GM23338 (cell line): ENCODE measurements around the gene CTCFL.

ENCODE experiments used
- CTCF ChIP-seq, 2 experiments: fragments of 200-600 bp in 1 of 2; sonication (generic) in 1 of 2; conservative IDR thresholded peaks; 2 replicates each; pipeline versions ENCODE4 v1.5.1 to v1.6.1; 2016 to 2017; ENCODE audit warnings: antibody characterized with exemption in 2 of 2, low read depth in 2 of 2, mild to moderate bottlenecking in 2 of 2, moderate library complexity in 1 of 2
- EZH2 ChIP-seq: fragments of 200-600 bp; sonication (generic); IDR thresholded peaks from one replicate; pipeline ENCODE4 v1.8.0; 2017; ENCODE audit warnings: antibody characterized with exemption, mild to moderate bottlenecking, low read depth; ENCODE audit not compliant: unreplicated experiment
- EZH2phosphoT487 ChIP-seq: fragments of 200-600 bp; sonication (generic); IDR thresholded peaks from one replicate; pipeline ENCODE4 v1.8.1; 2018; ENCODE audit warnings: antibody characterized with exemption; ENCODE audit not compliant: unreplicated experiment
- JUNB ChIP-seq: IDR thresholded peaks from one replicate; pipeline ENCODE4 v1.6.1; 2016; ENCODE audit warnings: antibody characterized with exemption; ENCODE audit not compliant: unreplicated experiment
- NANOG ChIP-seq: IDR thresholded peaks from 2 replicates; pipeline ENCODE4 v1.6.1; 2016; ENCODE audit warnings: antibody characterized with exemption, borderline replicate concordance
- POLR2AphosphoS5 ChIP-seq: IDR thresholded peaks from 2 replicates; pipeline ENCODE4 v1.6.1; 2016; ENCODE audit warnings: antibody characterized with exemption, low read depth
- REST ChIP-seq: IDR thresholded peaks from one replicate; pipeline ENCODE4 v1.6.1; 2018; ENCODE audit warnings: antibody characterized with exemption; ENCODE audit not compliant: unreplicated experiment
- ZNF331 ChIP-seq: fragments of 250-450 bp; sonication (Bioruptor Pico); IDR thresholded peaks from 2 replicates; pipeline ENCODE4 v1.5.0; 2020; ENCODE audit warnings: low read depth, mild to moderate bottlenecking, moderate library complexity

GRCh38 chr20:57482148-57482547, 42.8 kb downstream of the CTCFL start:
- TF ChIP-seq CTCF (conservative IDR thresholded peaks at IDR 0.05; ENCODE audit: low read depth in 2 of 2), result no peak
- no peak for TF ChIP-seq EZH2
- no peak for TF ChIP-seq NANOG
- TF ChIP-seq POLR2AphosphoS5, result no peak
- TF ChIP-seq EZH2phosphoT487, result no peak
- TF ChIP-seq REST, result no peak
- no peak for TF ChIP-seq ZNF331
- TF ChIP-seq JUNB, result no peak
